GM19463 (cell line): Measurements from ENCODE around the gene KLHL26.
"Not testable (repeated sequence)": the region's sequence is repeated elsewhere in the genome, so short reads cannot be mapped to it uniquely, and the experiment has no call there.

Experiments used
- ATAC-seq: cut with Tn5 transposase; IDR thresholded peaks from one replicate; pipeline ENCODE4 v1.9.1; 2021; ENCODE audit warnings: mild to moderate bottlenecking, moderate library complexity; ENCODE audit not compliant: unreplicated experiment

KLHL26 gene

GRCh38 chr19:18600692-18601397, 36.0 kb upstream of the KLHL26 start:
- not testable (repeated sequence) for ATAC-seq

DNA sequence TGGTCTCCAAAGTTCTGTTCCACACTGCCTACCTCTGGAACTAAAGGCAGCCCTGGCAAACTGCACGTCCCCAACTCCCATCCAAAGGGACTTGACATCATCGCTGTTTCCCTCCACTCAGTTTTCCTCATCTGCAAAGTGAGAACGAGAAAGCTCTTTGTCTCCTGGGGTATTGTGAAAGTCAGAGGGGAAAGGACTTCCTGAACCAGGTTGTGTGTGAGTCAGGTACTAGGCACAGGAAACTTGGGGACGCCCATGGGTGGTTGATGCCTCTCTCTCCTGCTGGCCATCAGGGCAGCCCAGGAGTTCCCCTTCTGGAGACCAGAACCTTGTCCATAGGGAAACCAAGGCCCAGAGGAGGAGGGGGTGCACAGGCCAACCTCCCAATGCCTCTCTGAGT, 35.0 kb upstream of the KLHL26 start:
- no peak for ATAC-seq

GRCh38 chr19:18603255-18603957, 33.4 kb upstream of the KLHL26 start:
- ATAC-seq = no peak

DNA sequence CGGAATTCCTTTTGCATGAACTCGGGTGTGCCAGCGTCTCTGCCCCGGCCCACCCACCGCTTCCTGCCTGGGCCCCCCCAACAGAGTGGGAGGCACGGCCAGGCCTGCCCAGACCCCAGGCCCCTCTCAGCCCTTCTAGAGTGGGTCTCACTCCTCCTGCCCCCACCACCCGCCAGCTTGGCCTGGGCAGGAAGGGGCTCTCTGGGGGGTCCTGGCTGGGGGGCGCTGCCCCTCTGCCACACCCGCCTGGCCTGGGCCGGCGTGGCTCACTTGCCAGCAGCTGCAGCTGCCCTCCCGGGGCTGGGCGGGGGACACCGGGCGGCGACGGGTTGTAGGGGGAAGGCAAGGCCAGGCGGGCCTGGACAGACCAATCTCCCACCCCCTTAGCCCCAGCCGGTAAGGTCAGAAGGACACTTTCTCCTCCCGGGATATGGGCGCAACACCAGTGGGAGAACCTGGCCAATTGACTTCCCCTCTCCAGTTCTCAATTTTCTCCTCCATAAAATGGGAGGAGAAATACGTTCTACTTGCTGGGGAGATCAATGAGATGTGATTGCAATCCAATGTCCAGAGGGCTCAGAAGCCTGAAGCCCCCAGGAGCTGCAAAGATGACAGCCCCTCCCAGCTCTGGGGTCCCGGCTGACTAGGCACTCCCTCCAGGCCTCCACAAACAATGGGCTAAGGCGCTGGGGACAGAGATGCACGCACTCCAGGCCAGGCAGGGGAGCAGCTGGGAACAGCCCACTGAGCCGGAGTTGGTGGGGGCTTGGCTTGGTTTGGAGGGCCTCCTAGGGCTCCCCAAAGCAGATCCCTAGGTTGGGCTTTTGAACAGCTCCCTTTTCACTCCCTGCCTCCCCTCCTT, 32.6 kb upstream of the KLHL26 start:
- ATAC-seq = no peak

DNA sequence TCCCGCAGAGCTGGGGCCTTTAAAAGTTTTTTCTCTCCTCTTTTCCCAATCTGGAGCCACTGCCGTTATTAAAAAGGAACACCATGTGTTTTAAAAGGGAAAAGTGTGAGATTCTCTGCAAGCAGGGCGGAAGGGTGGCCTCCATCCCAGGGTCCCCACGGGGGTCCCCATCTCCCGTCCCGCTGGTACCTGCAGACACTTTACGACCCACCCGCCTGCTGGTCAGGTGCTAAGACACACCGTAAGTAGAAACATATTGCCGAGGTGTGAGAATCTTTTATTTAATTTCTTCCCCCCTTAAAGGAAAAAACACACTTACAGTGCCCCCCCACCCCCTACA, 32.0 kb upstream of the KLHL26 start:
- ATAC-seq = no peak

DNA sequence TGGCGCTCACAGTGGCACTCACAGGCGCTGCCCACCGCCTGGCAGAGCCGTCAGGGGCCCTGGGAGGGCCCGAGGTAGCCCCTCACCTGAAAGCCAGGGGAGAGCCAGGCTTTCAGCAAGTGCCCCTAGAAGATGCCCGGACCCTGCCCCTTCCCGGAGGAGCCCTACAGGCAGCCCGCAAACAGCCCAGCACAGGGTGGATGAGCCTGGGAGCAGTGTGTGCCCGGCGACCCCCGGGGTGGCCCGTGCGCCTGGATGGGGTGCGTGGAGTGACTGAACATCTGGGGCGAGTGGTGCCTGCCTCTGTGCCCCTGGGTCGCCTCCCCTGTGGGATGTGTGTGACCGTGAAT, 31.7 kb upstream of the KLHL26 start:
- ATAC-seq = no peak

- no peak for ATAC-seq
These were observed 31.1 kb upstream of the KLHL26 start for GRCh38 chr19:18605546-18606280.

GRCh38 chr19:18606281-18607225, 30.3 kb upstream of the KLHL26 start, which contains the start of gene CRLF1:
CRLF1 (minus strand) TSS chr19:18606799; CDS start chr19:18606656, 143 bp downstream.
- ATAC-seq = no peak

DNA sequence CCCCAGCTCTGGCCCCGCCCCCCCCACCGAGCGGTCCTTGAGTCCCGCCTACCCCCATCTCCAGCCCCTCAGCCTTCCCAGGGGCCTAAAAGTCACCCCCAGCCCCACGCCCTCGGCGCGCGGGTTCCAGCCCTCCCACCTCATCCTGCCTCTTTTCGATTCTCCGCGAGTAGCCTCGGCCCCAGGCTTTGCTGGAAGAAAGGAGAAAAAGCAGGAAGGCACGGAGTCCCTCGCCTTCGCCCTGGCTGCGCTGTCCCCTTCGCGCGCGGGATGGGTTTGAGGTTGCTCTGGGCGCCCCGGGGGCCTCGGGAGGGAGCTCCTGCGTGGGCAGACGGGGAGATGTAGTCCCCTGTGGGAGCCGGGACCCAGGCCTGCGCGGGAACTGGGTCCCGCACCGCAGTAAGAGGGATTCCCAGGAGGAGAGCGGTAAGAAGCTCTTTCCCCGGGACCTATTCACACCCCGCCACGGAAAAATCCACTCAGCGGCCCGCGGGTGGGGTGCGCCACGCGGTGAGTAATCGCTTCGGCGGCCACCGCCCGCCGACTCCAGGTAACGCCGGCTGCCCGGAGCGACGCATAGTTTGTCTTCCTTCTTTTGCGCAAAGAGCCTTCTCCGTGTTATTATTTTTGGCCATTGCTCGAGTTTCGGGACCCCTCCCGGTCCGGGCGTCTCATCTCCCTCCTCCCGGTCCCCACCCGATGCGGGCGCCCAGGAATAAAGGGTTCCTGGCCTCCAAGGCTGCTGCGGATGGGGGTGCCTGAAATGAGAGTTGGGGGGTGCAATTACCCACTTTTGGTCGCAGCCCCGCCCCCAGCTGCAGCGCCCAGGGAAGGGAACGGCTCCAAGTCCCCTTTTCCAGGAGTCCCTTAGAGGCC, 29.4 kb upstream of the KLHL26 start:
- ATAC-seq = no peak

GRCh38 chr19:18608102-18608804, 28.6 kb upstream of the KLHL26 start:
- ATAC-seq = no peak

GRCh38 chr19:18608805-18609716, 27.8 kb upstream of the KLHL26 start:
- ATAC-seq = no peak

- ATAC-seq = no peak
These were observed 27.1 kb upstream of the KLHL26 start for GRCh38 chr19:18609717-18610051.

GRCh38 chr19:18610245-18610555, 26.6 kb upstream of the KLHL26 start:
- ATAC-seq = no peak

- ATAC-seq = no peak
These were observed 26.1 kb upstream of the KLHL26 start for GRCh38 chr19:18610556-18611326.

DNA sequence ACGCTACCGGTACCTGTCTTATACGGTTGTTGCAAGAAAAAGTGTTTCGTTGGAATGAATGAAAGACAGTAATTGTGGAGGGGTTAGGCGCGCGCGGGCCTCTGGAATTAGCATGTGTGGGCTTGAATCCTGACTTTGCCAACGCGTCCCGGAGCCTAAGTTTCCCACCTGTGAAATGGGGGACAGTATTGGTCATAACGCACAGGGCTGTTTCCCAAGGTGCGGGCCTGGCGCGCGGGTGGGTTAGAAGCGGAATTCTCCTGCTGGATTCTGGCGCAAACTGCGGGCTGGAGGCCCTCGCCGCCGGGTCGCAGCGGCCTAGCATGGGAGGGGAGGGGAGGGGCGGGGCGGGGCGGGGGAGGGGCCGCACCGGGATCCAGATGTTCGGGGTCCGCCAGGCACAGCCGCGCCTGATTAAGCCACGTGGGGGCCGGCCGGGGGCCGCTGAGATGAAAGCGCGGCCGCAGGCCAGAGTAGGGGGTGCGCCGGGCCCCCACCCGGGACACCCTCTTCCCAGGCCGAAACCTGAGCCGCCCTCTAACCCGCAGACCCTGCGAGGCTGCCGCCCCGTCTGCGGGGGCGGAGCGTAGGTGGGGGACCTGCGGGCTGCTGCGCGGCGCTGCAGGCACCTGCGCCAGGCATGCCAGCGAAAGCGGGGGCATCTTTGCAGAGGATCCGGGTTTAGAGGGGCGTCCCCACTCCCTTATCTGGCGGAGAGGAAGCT, 25.3 kb upstream of the KLHL26 start:
- ATAC-seq = no peak

- no peak for ATAC-seq
These were observed 24.6 kb upstream of the KLHL26 start for GRCh38 chr19:18612051-18612771.
